A673 (cell line): Measurements from ENCODE around the gene STPG4.

Source experiments
- CTCF ChIP-seq: fragments of 300-800, 200-600 bp; sonication (generic); conservative IDR thresholded peaks from 2 replicates; pipeline ENCODE4 v1.5.1; 2017; ENCODE audit warnings: low read depth, mild to moderate bottlenecking, antibody characterized with exemption, low read length, moderate library complexity, mixed read lengths
- EZH2 ChIP-seq: fragments of 200-600 bp; sonication (generic); IDR thresholded peaks from 2 replicates; pipeline ENCODE4 v1.6.1; 2017; ENCODE audit warnings: borderline replicate concordance, low read depth, mild to moderate bottlenecking, mixed read lengths, antibody characterized with exemption, low read length; ENCODE audit not compliant: poor library complexity, severe bottlenecking

GRCh38 chr2:47060652-47061170 is 94.4 kb downstream of the STPG4 start:
- TF ChIP-seq EZH2 (no peak), CTCF (no peak)
